OCI-LY1 (cell line): Measurements from ENCODE around the gene TLK2.

Experiments
- CTCF ChIP-seq: fragments of 200-600 bp; sonication (generic), shearing (Covaris generic); IDR thresholded peaks from 2 replicates; pipeline ENCODE4 v1.5.1; 2017; ENCODE audit warnings: mild to moderate bottlenecking, antibody characterized with exemption, low read length, moderate library complexity, mixed read lengths
- EZH2 ChIP-seq: fragments of 200-600 bp; sonication (generic), shearing (Covaris generic); IDR thresholded peaks from 2 replicates; pipeline ENCODE4 v1.8.0; 2017; ENCODE audit warnings: borderline replicate concordance, mixed run types, mild to moderate bottlenecking, antibody characterized with exemption, low read length, moderate library complexity, mixed read lengths

- TF ChIP-seq CTCF (no peak), EZH2 (no peak)
Measured at GRCh38 chr17:62619417-62620155, 141.0 kb downstream of the TLK2 start.
